GM10266 (cell line): Measurements from ENCODE around the gene CLIC2.

Experiments
- DNase-seq: peaks from one replicate; pipeline ENCODE4 v3.0.0; 2012; ENCODE audit errors: extremely low spot score
- TF ChIP-seq, protein P1 (sequence below): IDR thresholded peaks from 2 replicates; pipeline ENCODE4 v1.5.1; 2012; ENCODE audit warnings: mild to moderate bottlenecking, low read depth; ENCODE audit not compliant: control insufficient read depth, insufficient read depth; ENCODE audit errors: missing control alignments

CLIC2 gene

DNA sequence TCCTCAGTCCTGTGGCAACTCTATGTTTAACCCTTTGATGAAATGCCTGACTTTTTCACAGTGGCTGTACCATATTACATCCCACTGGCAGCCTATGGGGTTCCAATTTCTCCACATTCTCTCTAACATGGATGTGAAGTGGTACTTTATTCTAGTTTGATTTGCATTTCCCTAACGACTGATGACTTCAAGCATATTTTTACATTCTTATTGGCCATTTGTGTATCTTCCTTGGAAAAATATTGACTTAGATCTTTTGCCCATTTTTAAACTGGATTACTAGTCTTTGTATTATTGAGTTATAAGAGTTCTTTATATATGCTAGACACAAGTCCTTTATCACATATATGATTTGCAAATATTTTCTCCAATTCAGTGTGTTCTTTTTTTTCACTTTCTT is 68.0 kb downstream of the CLIC2 start:
- TF ChIP-seq, protein P1, sequence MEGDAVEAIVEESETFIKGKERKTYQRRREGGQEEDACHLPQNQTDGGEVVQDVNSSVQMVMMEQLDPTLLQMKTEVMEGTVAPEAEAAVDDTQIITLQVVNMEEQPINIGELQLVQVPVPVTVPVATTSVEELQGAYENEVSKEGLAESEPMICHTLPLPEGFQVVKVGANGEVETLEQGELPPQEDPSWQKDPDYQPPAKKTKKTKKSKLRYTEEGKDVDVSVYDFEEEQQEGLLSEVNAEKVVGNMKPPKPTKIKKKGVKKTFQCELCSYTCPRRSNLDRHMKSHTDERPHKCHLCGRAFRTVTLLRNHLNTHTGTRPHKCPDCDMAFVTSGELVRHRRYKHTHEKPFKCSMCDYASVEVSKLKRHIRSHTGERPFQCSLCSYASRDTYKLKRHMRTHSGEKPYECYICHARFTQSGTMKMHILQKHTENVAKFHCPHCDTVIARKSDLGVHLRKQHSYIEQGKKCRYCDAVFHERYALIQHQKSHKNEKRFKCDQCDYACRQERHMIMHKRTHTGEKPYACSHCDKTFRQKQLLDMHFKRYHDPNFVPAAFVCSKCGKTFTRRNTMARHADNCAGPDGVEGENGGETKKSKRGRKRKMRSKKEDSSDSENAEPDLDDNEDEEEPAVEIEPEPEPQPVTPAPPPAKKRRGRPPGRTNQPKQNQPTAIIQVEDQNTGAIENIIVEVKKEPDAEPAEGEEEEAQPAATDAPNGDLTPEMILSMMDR = no peak
- no peak for DNase-seq

DNA sequence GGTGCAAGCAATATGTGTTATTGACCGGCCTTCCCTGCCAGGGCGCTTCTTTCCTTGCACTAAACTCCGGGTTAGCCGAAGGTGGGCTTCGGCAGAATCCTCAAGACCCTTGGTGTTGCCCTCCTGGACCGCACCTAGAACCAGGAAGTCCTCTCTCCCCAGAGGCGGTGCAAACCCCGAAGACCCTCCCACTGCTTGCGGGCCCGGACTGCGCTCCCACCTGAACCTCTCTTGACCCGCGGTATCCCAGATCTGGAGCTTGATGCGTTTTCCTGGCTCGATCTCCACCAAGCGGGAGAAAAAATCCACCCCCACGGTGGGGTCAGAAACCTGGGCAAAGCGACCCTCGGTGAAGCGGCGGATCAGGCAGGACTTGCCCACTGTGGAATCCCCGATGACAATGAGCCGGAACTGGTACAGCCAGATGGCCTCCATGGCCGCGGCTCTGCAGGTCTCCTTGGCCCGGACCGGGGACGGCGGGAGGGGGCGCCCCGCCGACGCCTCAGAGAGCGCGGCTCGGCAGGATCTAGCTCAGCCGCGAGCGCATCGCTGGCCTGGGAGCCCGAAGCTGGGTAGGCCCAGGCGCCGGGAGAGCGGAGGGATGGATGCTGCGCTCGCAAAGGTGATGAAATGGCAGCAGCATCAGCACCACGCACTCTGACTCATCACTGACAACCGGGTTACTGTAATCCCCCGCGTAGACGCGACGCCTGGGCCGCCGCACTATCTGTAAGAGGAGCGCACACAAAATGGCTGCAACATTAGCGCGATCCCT is 70.4 kb downstream of the CLIC2 start, which contains the start of gene RAB39B:
RAB39B (minus strand) TSS at position 638 of the 775 bp plus-strand sequence; CDS start at position 435, 203 bp downstream.
- TF ChIP-seq, protein P1 = no peak
- DNase-seq = peak; percentile 47

DNA sequence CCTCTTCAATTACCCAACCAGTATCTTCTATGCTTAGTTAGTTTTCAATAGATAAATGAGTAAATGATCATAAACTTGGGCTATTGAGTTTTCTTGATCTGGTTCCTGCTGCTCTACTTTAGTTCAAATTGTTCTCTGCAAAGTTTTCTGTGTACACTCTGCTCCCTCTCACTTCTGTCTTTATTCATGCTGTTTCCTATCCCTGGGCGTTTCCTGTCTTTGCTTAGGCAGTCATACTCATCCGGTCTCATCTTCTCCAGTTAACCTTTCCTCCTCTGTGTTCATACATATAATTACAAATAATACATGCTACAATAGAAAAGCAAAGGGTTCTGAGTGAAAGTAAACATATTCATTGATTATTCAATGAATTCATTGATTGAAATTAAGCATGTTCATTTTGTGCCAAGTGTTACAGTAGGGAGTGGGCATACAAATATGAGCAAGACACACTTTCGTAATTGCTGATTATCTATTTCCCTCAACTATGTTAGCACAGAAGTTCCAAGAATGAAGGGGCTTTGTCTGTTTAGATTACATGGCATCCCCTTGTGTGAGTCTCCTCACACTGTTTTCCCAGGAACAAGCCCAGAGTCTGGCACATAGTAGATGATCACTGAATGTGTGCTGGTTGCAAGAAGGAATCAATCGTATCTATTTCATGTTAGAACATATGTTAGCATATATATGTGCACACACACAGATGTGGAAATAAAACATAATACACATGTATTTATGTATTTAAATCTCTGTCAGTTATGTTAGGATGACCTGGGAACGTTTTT is 71.3 kb downstream of the CLIC2 start:
- DNase-seq = no peak

DNA sequence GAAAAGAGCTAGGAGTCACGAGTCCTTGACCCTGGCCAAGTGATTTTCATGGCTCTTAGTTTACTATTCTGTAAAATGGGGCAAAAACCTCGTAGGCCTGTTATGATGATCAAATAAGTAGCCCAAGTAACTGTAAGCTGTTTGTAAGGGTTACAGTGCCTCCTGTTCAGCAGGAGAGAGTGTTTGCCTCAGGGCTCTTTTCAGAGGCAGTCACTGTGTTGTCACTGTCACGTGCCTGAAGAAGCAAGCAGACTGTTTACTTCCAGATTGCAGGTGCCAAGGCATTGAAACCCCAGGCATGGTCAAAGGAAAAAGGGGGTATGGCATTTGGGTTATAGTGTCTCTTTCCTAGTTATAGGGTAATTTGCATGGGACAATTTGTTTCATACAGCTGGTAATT is 74.7 kb downstream of the CLIC2 start:
- TF ChIP-seq, protein P1 = no peak
- no peak for DNase-seq

More for the DNA sequence above, 71.3 kb downstream of the CLIC2 start:
- TF ChIP-seq, protein P1 = no peak

DNA sequence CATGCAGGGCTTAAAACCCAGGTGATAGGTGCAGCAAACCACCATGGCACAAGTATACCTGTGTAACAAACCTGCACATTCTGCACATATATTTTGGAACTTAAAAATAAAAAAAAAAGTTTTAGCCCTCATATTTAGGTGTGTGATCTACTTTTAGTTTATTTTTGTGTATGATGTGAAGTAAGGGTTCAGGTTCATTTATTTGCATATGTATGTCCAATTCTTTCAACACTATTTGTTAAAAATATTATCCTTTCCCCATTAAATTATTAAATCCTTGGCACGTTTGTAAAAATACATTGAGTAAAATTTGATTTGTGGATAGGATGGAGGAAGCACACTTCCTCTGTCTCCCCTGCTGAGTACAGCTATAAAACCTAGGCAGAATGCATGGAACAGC is 83.0 kb downstream of the CLIC2 start:
- no peak for DNase-seq
- TF ChIP-seq, protein P1 = no peak

DNA sequence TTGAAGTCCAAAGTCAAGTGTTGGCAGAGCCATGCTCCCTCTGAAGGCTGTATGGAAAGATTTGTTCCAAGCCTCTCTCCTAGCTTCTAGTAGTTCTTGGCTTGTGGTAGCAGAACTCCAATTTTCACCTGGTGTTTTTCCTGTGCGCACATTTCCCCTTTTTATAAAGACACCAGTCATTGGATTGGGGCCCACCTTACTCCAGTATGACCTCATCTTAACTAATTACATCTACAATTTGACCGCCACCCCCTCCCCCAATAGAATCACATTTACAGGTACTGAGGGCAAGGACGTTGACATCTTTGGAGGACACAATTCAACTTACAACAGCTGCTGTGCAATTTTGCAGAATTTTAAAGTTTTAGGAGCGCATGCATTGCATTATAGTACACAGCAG is 86.9 kb downstream of the CLIC2 start:
- TF ChIP-seq, protein P1 = no peak
- no peak for DNase-seq

DNA sequence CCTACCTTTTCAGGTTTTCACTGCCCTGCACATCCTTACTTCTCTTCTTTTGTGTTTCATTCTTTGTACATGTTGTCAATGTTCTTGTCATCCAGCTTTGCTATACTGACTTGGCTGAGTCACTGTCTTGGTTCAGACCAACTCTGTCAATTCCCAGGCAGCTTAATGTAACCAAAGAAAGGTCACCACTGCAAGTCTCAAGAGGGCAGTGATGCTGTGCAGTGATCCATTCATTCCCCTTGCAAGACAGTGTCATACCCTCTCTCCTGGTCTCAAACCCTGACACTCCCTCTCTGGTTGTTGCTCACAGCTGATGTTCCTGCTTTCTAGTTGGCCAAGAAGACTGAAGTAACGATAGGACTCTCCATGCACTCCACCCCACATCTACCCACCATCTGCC is 87.7 kb downstream of the CLIC2 start:
- no peak for DNase-seq
- TF ChIP-seq, protein P1 = no peak
